Keratinocyte (primary cell): ENCODE data around the gene CD101. TPM values are rescaled to one million over a fixed set of nuclear protein-coding genes. Genes with fewer than 3 reads are reported as not detected.
A peak's percentile ranks its signal among the peaks of the same experiment; 100 is the strongest.

Source experiments
- DNase-seq: peaks from one replicate; pipeline ENCODE4 v3.0.0-alpha.2; 2011; ENCODE audit warnings: low read depth, missing footprints, low spot score
- FAIRE-seq: peaks from 2 replicates; lab custom pipeline; 2011; peaks lifted over from hg19 to GRCh38; lab: Jason Lieb, UNC
- H2AFZ ChIP-seq: 2 replicates; pipeline ENCODE4 v1.6.0; 2012; ENCODE audit warnings: low read length, control low read depth, inconsistent platforms; ENCODE audit not compliant: control insufficient read depth
- H3K27ac ChIP-seq: 2 replicates; pipeline ENCODE4 v1.5.1; 2011; ENCODE audit warnings: low read length; ENCODE audit not compliant: control insufficient read depth, insufficient read depth
- H3K27me3 ChIP-seq: 3 replicates; pipeline ENCODE4 v1.6.0; 2011; ENCODE audit warnings: low read length; ENCODE audit not compliant: control insufficient read depth, insufficient read depth; ENCODE audit errors: extremely low read depth
- H3K36me3 ChIP-seq, 2 experiments: 2 replicates in 1 of 2; 3 replicates in 1 of 2; pipeline ENCODE4 v1.5.1; 2011; ENCODE audit warnings: low read length in 2 of 2, mild to moderate bottlenecking in 1 of 2; ENCODE audit not compliant: control insufficient read depth in 2 of 2, insufficient read depth in 2 of 2; ENCODE audit errors: extremely low read depth in 1 of 2
- H3K4me1 ChIP-seq: 3 replicates; pipeline ENCODE4 v1.5.1; 2011; ENCODE audit warnings: low read length; ENCODE audit not compliant: control insufficient read depth, insufficient read depth; ENCODE audit errors: extremely low read depth
- H3K4me2 ChIP-seq: 3 replicates; pipeline ENCODE4 v1.6.0; 2011; ENCODE audit warnings: low read depth, low read length; ENCODE audit not compliant: control insufficient read depth, insufficient read depth; ENCODE audit errors: extremely low read depth
- H3K4me3 ChIP-seq, 3 experiments: fragments of 200-600 bp in 1 of 3; sonication (generic) in 1 of 3; 2 replicates in 2 of 3; 3 replicates in 1 of 3; pipeline ENCODE4 v1.5.1; 2011 to 2016; ENCODE audit warnings: low read length in 3 of 3, mild to moderate bottlenecking in 3 of 3, control low read depth in 2 of 3, inconsistent platforms in 1 of 3, low read depth in 1 of 3, mixed read lengths in 1 of 3, mixed run types in 1 of 3, moderate library complexity in 1 of 3; ENCODE audit not compliant: control insufficient read depth in 2 of 3, insufficient read depth in 2 of 3; ENCODE audit errors: extremely low read depth in 1 of 3
- H3K79me2 ChIP-seq: 2 replicates; pipeline ENCODE4 v1.6.0; 2012; ENCODE audit warnings: low read length; ENCODE audit not compliant: control insufficient read depth, insufficient read depth
- H3K9ac ChIP-seq: 3 replicates; pipeline ENCODE4 v1.6.0; 2011; ENCODE audit warnings: low read length; ENCODE audit not compliant: control insufficient read depth, insufficient read depth; ENCODE audit errors: extremely low read depth
- H3K9me1 ChIP-seq: 3 replicates; pipeline ENCODE4 v1.6.0; 2011; ENCODE audit warnings: low read length; ENCODE audit not compliant: control insufficient read depth, insufficient read depth; ENCODE audit errors: extremely low read depth
- H3K9me3 ChIP-seq: 2 replicates; pipeline ENCODE4 v1.5.1; 2012; ENCODE audit warnings: low read depth, low read length; ENCODE audit not compliant: control insufficient read depth
- H4K20me1 ChIP-seq: 3 replicates; pipeline ENCODE4 v1.6.0; 2011; ENCODE audit warnings: low read length; ENCODE audit not compliant: control insufficient read depth, insufficient read depth; ENCODE audit errors: extremely low read depth
- CTCF ChIP-seq, 3 experiments: IDR thresholded peaks in 1 of 3; conservative IDR thresholded peaks in 1 of 3; optimal IDR thresholded peaks in 1 of 3; 2 replicates in 2 of 3; 3 replicates in 1 of 3; pipeline versions ENCODE3 to v1.5.1; 2011; ENCODE audit warnings: low read length in 3 of 3, mild to moderate bottlenecking in 3 of 3, moderate library complexity in 2 of 3, control low read depth in 1 of 3, inconsistent platforms in 1 of 3; ENCODE audit not compliant: insufficient read depth in 2 of 3; ENCODE audit errors: extremely low read depth in 1 of 3
- EZH2 ChIP-seq: IDR thresholded peaks from one replicate; pipeline ENCODE4 v1.6.1; 2012; ENCODE audit warnings: inconsistent platforms, mild to moderate bottlenecking, low read length, moderate library complexity
- dilution Hi-C: fragments of 300-500 bp; cut with MboI; formaldehyde crosslinking; loops from one replicate; pipeline ENCODE4 v1.7.0; 2020; ENCODE audit warnings: low sequenced_read_pairs; ENCODE audit not compliant: extremely low pct_ligation_motif_present
- polyA plus RNA-seq, 5 experiments: library from polyadenylated mRNA; depleted of rRNA in 3 of 5; stranded (reverse) in 3 of 5; stranded (forward) in 1 of 5; unstranded in 1 of 5; fragments of >200 nt; gene quantifications; 1 replicate in 1 of 5; 2 replicates in 3 of 5; 3 replicates in 1 of 5; pipeline versions ENCODE4 v1.2.1 to v1.2.3, GENCODE V29; 2011 to 2012; ENCODE audit warnings: missing spikeins in 2 of 5, low read depth in 1 of 5, low replicate concordance in 1 of 5

Gene CD101
- polyA plus RNA-seq, 1 donor (not counting 4 experiments of a cell fraction or from before 2014, with no cell fraction given) = 1.8 TPM

- no peaks in the 10 kb centered on the region for H4K20me1 ChIP-seq
- FAIRE-seq (no peak), DNase-seq (no peak)
- no peaks in the 10 kb centered on the region for H3K36me3 ChIP-seq
- peaks cover 12% of the 10 kb centered on the region for H3K4me1 ChIP-seq
- H3K9me1 ChIP-seq = no peaks in the 10 kb centered on the region
- H3K4me3 ChIP-seq = no peak overlapping the region
- no peak overlapping the region for H2AFZ ChIP-seq
- TF ChIP-seq CTCF (optimal IDR thresholded peaks at IDR 0.05 in 1 of 3, IDR thresholded peaks at IDR 0.05 in 1 of 3, conservative IDR thresholded peaks at IDR 0.05 in 1 of 3; ENCODE audit: extremely low read depth in 1 of 3, insufficient read depth in 2 of 3, low read length in 3 of 3) = no peak
- no peak for TF ChIP-seq EZH2
- no peaks in the 10 kb centered on the region for H3K27me3 ChIP-seq
- H3K4me2 ChIP-seq = no peak overlapping the region
- no peaks in the 10 kb centered on the region for H3K9me3 ChIP-seq
- no peak overlapping the region for H3K27ac ChIP-seq
- dilution Hi-C loops = no loop called here
- H3K9ac ChIP-seq = no peak overlapping the region
- H3K79me2 ChIP-seq = no peaks in the 10 kb centered on the region
These were observed 48.3 kb downstream of the CD101 start for GRCh38 chr1:117049857-117050256.

DNA sequence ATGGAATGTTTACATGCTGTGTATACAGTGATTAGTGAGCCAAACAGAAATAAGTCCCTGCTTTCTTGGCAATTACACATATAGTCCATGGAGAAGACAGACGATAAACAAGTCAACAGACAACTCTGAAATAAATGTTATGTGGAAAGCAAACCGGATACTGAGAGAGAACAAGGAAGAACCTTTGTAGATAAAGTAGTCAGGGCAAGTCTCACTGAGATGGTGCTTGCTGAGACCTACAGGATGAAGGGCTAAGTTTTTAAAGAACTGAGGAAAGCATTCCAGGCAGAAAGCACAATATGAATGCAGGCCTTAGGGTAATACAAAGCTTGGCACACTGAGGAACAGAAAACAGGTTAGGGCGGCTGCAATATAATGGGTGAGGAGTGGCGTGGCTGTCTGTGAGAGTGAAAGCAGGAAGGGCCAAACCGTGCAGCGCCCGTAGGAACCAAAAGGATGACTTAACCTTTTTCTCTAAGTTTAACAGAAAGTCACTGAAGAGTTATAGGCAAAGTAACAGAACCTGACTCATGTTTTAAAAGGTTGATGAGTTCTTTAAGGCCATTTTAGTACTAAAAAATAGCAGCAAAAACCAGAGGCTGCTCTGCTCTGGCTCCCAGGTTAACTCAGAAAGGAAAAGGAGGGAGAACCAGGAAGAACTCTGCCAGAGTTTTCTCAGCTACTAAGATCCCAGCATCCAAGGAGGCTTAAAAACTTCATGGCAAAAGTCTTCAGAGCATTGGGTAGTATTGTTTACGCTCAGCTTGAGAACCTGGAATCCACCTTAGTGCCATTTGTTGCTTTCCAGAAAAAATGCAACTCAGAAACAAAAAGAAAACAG, 49.9 kb downstream of the CD101 start:
- Histone ChIP-seq H3K4me2 (peak overlapping the region; percentile 95), H3K27ac (peak overlapping the region; percentile 73)
- FAIRE-seq = peak; percentile 32

More for the DNA sequence above, 49.9 kb downstream of the CD101 start:
- no peak for TF ChIP-seq EZH2
- TF ChIP-seq CTCF (optimal IDR thresholded peaks at IDR 0.05 in 1 of 3, IDR thresholded peaks at IDR 0.05 in 1 of 3, conservative IDR thresholded peaks at IDR 0.05 in 1 of 3; ENCODE audit: extremely low read depth in 1 of 3, insufficient read depth in 2 of 3, low read length in 3 of 3) = no peak
- DNase-seq = no peak
- Histone ChIP-seq H4K20me1 (no peaks in the 10 kb centered on the region), H3K4me1 (peaks cover 12% of the 10 kb centered on the region), H3K9me3 (no peaks in the 10 kb centered on the region), H3K27me3 (no peaks in the 10 kb centered on the region), H3K36me3 (no peaks in the 10 kb centered on the region), H3K9ac (peak overlapping the region; percentile 65), H2AFZ (peak overlapping the region; percentile 97), H3K4me3 (peak overlapping the region in 2 of 3 experiments; percentile 46 to 74), H3K9me1 (no peaks in the 10 kb centered on the region), H3K79me2 (no peaks in the 10 kb centered on the region)
- dilution Hi-C loops = no loop called here
